Tongue (tissue), 1 donor: ENCODE results near the gene CCRL2. TPM values are rescaled to one million over a fixed set of nuclear protein-coding genes. Genes with fewer than 3 reads are reported as not detected.

Experiments used
- total RNA-seq: library from RNA; depleted of rRNA; stranded (reverse); fragments of >200 nt; gene quantifications from one replicate; pipeline ENCODE4 v1.2.3, GENCODE V29; 2014

CCRL2 gene
- total RNA-seq, 1 donor from 2014 or later = 3.7 TPM

Other genes starting within 250 kb of the CCRL2 start
- gene CCR1, start 198.9 kb upstream of the CCRL2 start, total RNA-seq = 1.2 TPM
- 0.51 TPM for gene CCR3, start 164.8 kb upstream of the CCRL2 start, total RNA-seq
- gene CCR2, start 53.1 kb upstream of the CCRL2 start, total RNA-seq = 1.2 TPM
- gene CCR5, start 36.3 kb upstream of the CCRL2 start, total RNA-seq = 0.41 TPM
- 13.0 TPM for gene LTF, start 57.6 kb downstream of the CCRL2 start, total RNA-seq
- gene RTP3, start 90.7 kb downstream of the CCRL2 start, total RNA-seq = not detected
- 13.0 TPM for gene LRRC2, start 159.0 kb downstream of the CCRL2 start, total RNA-seq
- gene FAM240A, start 205.3 kb downstream of the CCRL2 start, total RNA-seq = 0.10 TPM